Measurements from ENCODE around the gene ANKRD1.
"Not testable (repeated sequence)": the region's sequence is repeated elsewhere in the genome, so short reads cannot be mapped to it uniquely, and the experiment has no call there.

The ANKRD1 gene

GRCh38 chr10:90880059-90880719, 40.7 kb downstream of the ANKRD1 start:
- H3K4me3 ChIP-seq (ENCODE audit: low read depth, low read length); H3K4me1 ChIP-seq (ENCODE audit: control insufficient read depth, insufficient read depth, low read length); H3K27me3 ChIP-seq (ENCODE audit: control insufficient read depth, insufficient read depth, low read length); H3K9me3 ChIP-seq (ENCODE audit: control insufficient read depth, insufficient read depth, low read depth, low read length); H3K27ac ChIP-seq (ENCODE audit: low read depth, low read length); H3K9ac ChIP-seq (ENCODE audit: low read length): not testable (repeated sequence)
- H3K36me3 ChIP-seq (ENCODE audit: control insufficient read depth, insufficient read depth, low read length), result peaks cover 87% of the 10 kb centered on the region

- Histone ChIP-seq H3K27me3 (ENCODE audit: control insufficient read depth, insufficient read depth, low read length) (no peaks in the 10 kb centered on the region), H3K36me3 (ENCODE audit: control insufficient read depth, insufficient read depth, low read length) (peaks cover 82% of the 10 kb centered on the region), H3K9me3 (ENCODE audit: control insufficient read depth, insufficient read depth, low read depth, low read length) (no peaks in the 10 kb centered on the region), H3K4me1 (ENCODE audit: control insufficient read depth, insufficient read depth, low read length) (no peaks in the 10 kb centered on the region), H3K4me3 (ENCODE audit: low read depth, low read length) (no peak overlapping the region), H3K9ac (ENCODE audit: low read length) (no peak overlapping the region), H3K27ac (ENCODE audit: low read depth, low read length) (no peak overlapping the region)
Measured at GRCh38 chr10:90879062-90879461, 41.8 kb downstream of the ANKRD1 start.

DNA sequence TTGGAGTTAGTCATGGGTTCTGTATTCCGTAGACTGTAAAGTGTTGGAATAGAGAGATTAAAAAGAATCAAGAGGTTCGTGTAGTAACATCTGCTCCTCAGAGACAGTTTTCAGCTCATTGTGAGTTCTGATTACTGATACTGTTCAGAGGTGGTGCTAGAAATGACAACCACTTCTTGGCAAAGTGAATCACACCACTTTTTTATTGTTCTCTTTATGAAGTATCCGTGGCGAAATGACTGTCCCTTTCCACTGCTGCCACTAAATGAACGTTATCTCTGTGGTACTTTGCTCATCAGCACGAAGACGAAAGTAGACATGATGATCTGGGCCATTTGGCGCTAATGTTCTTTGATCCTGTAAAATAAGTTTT, 48.3 kb downstream of the ANKRD1 start:
- peaks cover 5% of the 10 kb centered on the region; the same call in 1 of the 2 replicates for H3K9me3 ChIP-seq (ENCODE audit: control insufficient read depth, insufficient read depth, low read depth, low read length)
- H3K36me3 ChIP-seq (ENCODE audit: control insufficient read depth, insufficient read depth, low read length), result peaks cover 28% of the 10 kb centered on the region
- peak overlapping the region; percentile 95 for H3K9ac ChIP-seq (ENCODE audit: low read length)
- peak overlapping the region; percentile 95 for H3K4me3 ChIP-seq (ENCODE audit: low read depth, low read length)
- no peak overlapping the region for H3K27ac ChIP-seq (ENCODE audit: low read depth, low read length)
- peaks cover 13% of the 10 kb centered on the region; the same call in 1 of the 2 replicates for H3K4me1 ChIP-seq (ENCODE audit: control insufficient read depth, insufficient read depth, low read length)
- no peaks in the 10 kb centered on the region for H3K27me3 ChIP-seq (ENCODE audit: control insufficient read depth, insufficient read depth, low read length)

GRCh38 chr10:90871766-90872647, 48.9 kb downstream of the ANKRD1 start, which contains the start of gene RPP30:
TSS of gene RPP30 (plus strand) at chr10:90871974. CDS start at chr10:90871987, 13 bp downstream.
- H3K27ac ChIP-seq (ENCODE audit: low read depth, low read length), result peak within 1 kb of the TSS; percentile 77

GRCh38 chr10:90871279-90871765, 49.6 kb downstream of the ANKRD1 start:
- Histone ChIP-seq H3K36me3 (ENCODE audit: control insufficient read depth, insufficient read depth, low read length) (peaks cover 15% of the 10 kb centered on the region), H3K4me1 (ENCODE audit: control insufficient read depth, insufficient read depth, low read length) (peaks cover 13% of the 10 kb centered on the region; the same call in 1 of the 2 replicates), H3K27ac (ENCODE audit: low read depth, low read length) (peak overlapping the region; percentile 77; the same call in 1 of the 2 replicates), H3K9me3 (ENCODE audit: control insufficient read depth, insufficient read depth, low read depth, low read length) (peaks cover 5% of the 10 kb centered on the region; the same call in 1 of the 2 replicates), H3K4me3 (ENCODE audit: low read depth, low read length) (peak overlapping the region; percentile 95), H3K9ac (ENCODE audit: low read length) (peak overlapping the region; percentile 95), H3K27me3 (ENCODE audit: control insufficient read depth, insufficient read depth, low read length) (no peaks in the 10 kb centered on the region)

More at GRCh38 chr10:90871766-90872647, 48.9 kb downstream of the ANKRD1 start, which contains the start of gene RPP30:
- Histone ChIP-seq H3K9me3 (ENCODE audit: control insufficient read depth, insufficient read depth, low read depth, low read length) (peaks cover 5% of the 10 kb centered on the region; the same call in 1 of the 2 replicates), H3K4me3 (ENCODE audit: low read depth, low read length) (peak within 1 kb of the TSS; percentile 95), H3K4me1 (ENCODE audit: control insufficient read depth, insufficient read depth, low read length) (peaks cover 13% of the 10 kb centered on the region; the same call in 1 of the 2 replicates), H3K36me3 (ENCODE audit: control insufficient read depth, insufficient read depth, low read length) (peaks cover 22% of the 10 kb centered on the region), H3K27me3 (ENCODE audit: control insufficient read depth, insufficient read depth, low read length) (no peaks in the 10 kb centered on the region), H3K9ac (ENCODE audit: low read length) (peak within 1 kb of the TSS; percentile 95)

DNA sequence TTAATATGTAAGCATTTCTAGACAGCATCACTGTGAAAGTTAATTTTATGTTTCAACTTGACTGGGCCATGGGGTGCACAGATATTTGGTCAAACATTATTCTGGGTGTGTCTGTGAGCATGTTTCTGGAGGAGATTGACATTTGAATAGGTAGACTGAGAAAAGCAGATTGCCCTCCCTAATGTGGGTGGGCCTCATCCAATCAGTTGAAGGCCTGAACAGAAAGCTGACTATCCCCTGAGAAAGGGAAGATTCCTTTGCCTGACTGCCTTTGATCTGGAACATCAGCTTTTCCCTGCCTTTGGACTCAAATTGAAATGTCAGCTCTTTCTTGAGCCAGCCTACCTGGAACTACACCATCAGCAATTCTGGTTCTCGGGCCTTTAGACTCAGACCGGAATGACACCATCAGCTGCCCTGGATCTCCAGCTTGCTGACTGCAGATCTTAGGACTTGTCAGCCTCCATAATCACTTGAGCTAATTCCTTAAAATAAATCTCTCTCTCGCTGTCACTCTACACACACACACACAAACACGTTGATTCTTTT, 54.8 kb downstream of the ANKRD1 start:
- H3K4me1 ChIP-seq (ENCODE audit: control insufficient read depth, insufficient read depth, low read length), result peaks cover 7% of the 10 kb centered on the region; the same call in 1 of the 2 replicates
- H3K9me3 ChIP-seq (ENCODE audit: control insufficient read depth, insufficient read depth, low read depth, low read length), result peaks cover 5% of the 10 kb centered on the region; the same call in 1 of the 2 replicates
- no peaks in the 10 kb centered on the region; the same call in 1 of the 2 replicates for H3K27me3 ChIP-seq (ENCODE audit: control insufficient read depth, insufficient read depth, low read length)
- H3K36me3 ChIP-seq (ENCODE audit: control insufficient read depth, insufficient read depth, low read length), result no peaks in the 10 kb centered on the region
- H3K4me3 ChIP-seq (ENCODE audit: low read depth, low read length), result no peak overlapping the region
- H3K9ac ChIP-seq (ENCODE audit: low read length), result no peak overlapping the region
- no peak overlapping the region for H3K27ac ChIP-seq (ENCODE audit: low read depth, low read length)

DNA sequence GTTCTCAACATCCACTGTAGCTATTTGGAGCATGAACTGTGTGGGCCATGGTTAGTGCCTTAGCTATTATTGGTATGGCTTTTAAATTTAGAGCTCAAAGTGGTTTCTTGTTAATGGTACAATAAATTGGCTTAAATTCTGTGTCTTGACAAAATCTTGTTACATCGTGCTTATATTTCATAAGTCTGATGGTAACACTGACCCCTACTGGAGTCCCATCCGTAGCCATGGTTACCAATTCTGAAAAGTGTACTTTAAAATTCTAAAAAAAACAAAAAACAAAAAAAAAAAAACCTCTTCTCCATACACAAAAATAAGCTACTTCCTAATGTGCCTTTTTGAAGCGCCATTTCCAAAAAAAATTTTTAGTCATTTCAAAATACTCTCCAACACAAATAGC, 55.5 kb downstream of the ANKRD1 start:
- Histone ChIP-seq H3K36me3 (ENCODE audit: control insufficient read depth, insufficient read depth, low read length) (no peaks in the 10 kb centered on the region), H3K4me1 (ENCODE audit: control insufficient read depth, insufficient read depth, low read length) (peaks cover under 1% of the 10 kb centered on the region; the same call in 1 of the 2 replicates), H3K9ac (ENCODE audit: low read length) (no peak overlapping the region), H3K27ac (ENCODE audit: low read depth, low read length) (no peak overlapping the region), H3K9me3 (ENCODE audit: control insufficient read depth, insufficient read depth, low read depth, low read length) (peaks cover 5% of the 10 kb centered on the region; the same call in 1 of the 2 replicates), H3K27me3 (ENCODE audit: control insufficient read depth, insufficient read depth, low read length) (no peaks in the 10 kb centered on the region; the same call in 1 of the 2 replicates), H3K4me3 (ENCODE audit: low read depth, low read length) (no peak overlapping the region)

GRCh38 chr10:90862908-90863514, 57.9 kb downstream of the ANKRD1 start:
- no peaks in the 10 kb centered on the region; the same call in 1 of the 2 replicates for H3K4me1 ChIP-seq (ENCODE audit: control insufficient read depth, insufficient read depth, low read length)
- H3K4me3 ChIP-seq (ENCODE audit: low read depth, low read length), result no peak overlapping the region
- peaks cover 17% of the 10 kb centered on the region for H3K27me3 ChIP-seq (ENCODE audit: control insufficient read depth, insufficient read depth, low read length)
- no peaks in the 10 kb centered on the region for H3K9me3 ChIP-seq (ENCODE audit: control insufficient read depth, insufficient read depth, low read depth, low read length)
- H3K9ac ChIP-seq (ENCODE audit: low read length), result no peak overlapping the region
- no peaks in the 10 kb centered on the region for H3K36me3 ChIP-seq (ENCODE audit: control insufficient read depth, insufficient read depth, low read length)
- H3K27ac ChIP-seq (ENCODE audit: low read depth, low read length), result no peak overlapping the region

Data from HUES6 (cell line).